ENCODE measurements around the gene VWA3B.
"Not testable (repeated sequence)": the region's sequence is repeated elsewhere in the genome, so short reads cannot be mapped to it uniquely, and the experiment has no call there.

The VWA3B gene, protein sequence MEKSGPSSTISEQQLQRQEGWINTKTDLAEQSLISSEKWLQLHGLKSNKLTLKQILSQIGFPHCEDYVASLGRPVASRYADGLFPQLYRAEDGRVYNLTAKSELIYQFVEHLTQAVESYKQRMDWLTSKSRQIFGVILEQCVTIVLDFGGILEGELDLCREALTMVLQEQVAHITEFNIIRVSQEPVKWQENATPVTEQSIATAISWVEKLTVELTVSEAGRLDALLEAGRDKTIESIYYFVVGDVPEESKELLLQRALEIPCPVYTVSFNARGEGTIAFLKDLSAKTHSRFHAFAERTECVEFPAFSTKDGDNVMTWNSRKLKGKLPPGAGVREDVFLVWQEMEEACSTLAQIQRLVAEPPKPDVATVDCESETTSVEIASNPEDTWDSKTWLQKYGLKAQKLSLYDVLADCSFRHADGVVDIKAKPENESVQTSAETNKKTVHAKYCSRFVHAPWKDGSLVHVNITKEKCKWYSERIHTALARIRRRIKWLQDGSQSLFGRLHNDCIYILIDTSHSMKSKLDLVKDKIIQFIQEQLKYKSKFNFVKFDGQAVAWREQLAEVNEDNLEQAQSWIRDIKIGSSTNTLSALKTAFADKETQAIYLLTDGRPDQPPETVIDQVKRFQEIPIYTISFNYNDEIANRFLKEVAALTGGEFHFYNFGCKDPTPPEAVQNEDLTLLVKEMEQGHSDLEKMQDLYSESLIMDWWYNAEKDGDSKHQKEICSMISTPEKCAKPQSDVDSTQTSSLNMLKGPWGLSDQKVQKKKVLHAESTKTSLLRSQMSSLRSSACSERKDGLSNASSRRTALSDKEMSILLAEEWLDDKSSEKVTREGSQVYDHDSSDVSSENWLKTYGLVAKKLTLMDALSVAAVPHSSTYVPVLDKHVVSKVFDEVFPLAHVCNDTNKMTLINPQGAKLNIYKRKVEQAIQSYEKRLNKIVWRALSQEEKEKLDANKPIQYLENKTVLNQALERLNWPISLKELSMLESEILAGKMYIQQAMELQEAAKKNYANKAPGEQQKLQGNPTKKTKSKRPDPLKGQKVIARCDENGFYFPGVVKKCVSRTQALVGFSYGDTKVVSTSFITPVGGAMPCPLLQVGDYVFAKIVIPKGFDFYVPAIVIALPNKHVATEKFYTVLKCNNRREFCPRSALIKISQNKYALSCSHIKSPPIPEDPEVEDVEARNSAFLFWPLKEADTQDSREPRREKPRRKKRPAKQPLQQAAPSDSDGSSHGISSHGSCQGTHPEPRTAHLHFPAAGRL (N-terminal part only)

DNA sequence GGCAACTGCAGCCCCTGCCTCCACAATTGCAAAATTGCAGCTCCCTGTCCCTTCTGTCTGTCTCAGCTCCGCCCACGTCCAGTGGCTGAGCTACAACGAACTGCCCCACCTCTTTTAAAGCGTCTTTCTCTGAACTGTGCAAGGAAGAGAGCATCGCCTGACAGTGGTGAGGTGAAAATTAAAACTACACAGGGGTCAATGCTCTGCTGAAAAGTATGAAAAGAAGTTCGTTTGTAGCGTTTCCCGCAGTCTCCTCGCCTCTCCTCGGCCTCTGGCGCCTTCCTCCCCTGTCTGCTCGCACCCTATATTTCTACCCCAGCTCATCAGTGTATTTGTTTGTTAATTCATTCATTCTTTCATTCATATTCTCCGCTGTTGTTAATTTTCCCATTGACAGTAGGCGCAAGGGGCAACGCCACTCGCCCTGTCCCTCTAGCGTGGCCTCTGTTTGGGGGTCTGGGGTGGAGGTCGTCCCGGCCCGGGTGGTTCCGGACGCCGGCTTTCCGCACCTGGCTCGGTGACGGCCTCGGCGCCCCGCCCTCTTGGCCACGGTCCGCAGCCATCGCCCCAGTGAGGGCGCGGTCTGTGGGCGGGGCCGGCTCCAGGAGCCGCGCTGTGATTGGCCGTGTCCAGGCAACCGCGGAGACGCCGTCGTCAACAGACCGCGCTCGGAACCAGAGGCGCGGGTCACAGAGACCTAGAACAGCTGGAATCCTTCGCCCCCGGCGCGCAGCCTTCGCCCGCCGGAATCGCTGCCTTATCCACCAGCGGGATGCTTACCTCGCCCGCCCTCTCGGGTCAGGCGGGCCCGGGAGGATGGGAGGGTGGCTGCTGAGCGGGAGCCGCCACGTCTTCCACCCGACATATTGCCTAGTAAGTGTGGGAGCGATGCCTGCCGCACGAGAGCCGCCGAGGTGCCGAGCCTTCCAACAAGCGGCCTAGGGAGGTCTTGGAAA lies at the start of gene VWA3B:
VWA3B (plus strand) TSS at position 677 of the 956 bp plus-strand sequence. CDS start 5,926 bp downstream, outside the sequence.
- peak; percentile 91 for DNase-seq

DNA sequence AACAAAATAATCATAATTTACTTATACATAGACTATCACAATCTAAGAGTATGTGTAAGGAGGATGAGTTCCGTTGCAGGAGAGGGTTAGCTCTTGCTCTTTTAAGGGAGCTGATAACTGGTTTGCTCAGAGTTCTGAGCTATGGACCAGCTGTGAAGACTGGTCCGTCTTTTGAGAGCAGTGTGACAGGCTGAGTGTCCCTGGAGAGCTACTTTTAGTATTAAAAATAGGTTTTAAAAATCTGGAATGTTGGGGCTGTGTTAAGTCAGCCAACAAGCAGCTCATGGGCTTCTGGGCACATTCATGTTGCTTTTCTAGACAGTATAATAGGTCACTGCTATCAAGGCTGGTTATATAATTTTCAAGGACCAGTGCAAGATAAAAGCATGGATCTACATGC lies 49.8 kb upstream of the VWA3B start:
- no peak for DNase-seq

DNA sequence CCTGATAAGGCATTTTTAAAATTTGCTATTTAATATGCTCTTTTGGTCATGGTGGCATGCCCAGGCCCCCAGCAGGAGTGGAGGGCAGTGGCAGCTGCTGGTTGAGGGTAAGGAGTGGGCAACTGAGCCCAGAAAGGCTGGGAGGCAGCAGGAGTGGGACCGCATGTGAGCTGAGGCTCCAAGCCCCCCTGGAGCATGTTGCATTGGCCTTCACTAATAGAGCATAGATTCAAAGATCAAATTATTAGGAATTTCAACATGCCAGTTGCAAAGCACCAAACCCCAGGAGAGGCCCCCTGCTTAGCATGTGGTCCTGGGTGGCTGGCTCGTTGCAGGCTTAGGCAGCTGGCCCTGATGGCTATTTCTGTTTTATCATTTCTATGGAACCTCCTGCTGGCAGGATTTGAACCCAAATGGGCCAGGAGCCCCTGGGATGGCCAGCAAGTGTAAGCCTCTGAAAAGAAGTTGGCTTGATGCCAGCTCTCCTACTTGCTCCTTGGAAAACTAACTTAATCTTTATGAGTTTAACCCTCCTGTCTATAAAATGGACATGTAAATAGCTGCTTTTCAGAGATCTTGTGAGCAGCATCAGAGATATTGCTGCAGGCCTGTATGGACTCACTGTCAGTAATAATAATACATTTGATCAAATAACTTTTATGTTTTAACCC lies 49.2 kb upstream of the VWA3B start:
- no peak for DNase-seq

DNA sequence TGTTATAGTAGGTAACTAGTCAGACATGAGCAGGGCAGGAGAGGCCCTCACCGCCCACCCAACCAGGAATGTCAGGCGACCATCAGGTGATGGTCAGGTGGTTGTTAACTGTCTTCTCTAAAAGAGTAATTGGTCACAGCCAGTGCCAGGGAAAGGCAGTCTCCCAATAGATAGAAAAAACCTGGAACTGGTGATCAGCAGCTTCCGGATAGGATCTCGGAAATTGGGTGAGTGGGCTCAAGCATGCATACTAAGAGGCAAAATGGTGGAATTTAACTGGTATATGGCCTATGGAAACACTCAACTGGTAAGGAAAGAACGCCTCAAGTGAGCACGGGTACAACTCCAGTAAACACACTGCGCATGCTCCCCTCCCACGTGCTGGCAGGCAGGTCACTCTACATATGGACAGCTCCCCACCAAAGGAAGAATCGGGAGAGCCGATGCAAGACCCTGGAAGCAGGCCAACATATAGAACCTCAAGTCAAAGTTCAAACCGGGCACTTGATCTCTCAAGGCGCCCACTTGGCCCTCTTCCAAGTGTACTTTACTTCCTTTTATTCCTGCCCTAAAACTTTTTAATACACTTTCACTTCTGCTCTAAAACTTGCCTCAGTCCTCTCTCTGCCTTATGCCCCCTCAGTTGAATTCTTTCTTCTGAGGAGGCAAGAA lies 47.7 kb upstream of the VWA3B start:
- DNase-seq: no peak

DNA sequence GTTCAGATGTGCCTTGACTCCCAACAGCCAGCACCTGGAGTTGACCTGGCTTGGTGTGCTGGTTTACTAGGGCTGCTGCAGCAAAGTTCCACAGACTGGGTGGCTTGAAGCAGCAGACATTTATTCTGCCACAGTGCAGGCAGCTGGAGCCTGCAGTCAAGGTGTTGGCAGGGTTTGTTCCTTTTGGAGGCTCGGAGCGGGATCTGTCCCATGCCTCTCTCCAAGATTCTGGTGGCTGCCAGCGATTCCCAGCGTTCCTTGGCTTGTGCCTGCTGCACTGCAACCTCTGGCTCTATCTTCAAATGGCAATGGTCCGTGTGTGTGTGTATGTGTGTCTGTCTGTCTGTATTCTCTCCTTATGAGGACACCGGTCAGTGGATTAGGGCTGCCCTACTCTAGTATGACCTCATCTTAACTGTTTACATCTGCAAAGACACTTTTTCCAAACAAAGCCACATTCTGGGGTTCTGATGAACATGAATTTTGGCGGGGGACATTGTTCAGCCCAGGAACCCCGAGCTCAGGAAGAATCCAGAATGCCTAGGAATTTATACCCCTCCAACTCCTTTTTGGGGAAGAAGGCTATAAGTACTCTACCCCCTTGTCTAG lies 46.5 kb upstream of the VWA3B start:
- no peak for DNase-seq

DNA sequence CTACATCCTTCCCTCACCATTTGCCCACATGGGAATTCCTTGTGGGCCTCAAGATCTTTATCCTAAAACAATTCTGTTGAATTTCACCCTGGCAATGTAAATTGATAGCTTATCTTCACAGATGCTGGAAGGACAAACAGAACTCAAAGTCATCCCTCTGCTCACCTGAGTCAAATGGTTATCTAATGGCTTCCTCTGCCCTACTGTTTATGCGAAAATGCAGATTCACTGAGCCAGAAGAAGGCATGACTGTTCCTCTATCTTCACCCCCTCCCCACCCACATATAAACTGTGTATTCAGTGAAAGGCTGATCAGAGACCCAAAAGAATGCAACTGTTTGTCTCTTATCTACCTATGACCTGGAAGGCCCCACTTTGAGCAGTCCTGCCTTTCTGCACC lies 43.9 kb upstream of the VWA3B start:
- DNase-seq: no peak

DNA sequence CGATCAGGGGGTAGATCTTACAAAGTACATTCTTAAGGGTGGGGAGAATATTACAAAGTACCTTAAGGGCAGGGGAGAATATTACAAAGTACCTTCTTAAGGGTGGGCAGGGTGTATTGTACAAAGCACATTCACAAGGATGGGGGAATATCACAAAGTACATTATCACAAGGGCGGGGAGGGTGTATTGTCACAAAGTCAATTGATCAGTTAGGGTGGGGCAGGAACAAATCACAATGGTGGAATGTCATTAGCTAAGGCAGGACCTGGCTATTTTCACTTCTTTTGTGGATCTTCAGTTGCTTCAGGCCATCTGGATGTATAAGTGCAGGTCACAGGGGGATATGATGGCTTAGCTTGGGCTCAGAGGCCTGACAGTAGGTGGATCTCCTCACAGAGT lies 42.2 kb upstream of the VWA3B start:
- not testable (repeated sequence) for DNase-seq

DNA sequence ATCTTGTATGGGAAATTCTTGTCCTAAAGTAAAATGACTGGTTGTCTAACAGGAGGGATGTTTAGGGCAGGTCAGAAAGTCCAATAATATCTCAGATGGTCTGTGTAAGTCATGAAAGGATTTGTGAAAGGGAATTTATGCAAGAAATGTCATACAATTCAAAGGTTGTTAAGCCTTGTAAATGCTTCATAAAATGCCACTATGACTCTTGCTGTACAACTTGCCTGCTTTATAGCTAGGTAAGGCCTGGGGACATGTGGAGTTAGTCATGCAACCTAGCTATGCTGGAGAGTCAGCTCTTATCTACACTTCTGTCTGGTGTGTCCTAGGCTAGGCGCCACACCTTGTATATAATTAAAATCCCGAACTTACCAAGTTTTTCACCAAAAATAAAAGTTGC lies 36.9 kb upstream of the VWA3B start:
- DNase-seq: no peak

DNA sequence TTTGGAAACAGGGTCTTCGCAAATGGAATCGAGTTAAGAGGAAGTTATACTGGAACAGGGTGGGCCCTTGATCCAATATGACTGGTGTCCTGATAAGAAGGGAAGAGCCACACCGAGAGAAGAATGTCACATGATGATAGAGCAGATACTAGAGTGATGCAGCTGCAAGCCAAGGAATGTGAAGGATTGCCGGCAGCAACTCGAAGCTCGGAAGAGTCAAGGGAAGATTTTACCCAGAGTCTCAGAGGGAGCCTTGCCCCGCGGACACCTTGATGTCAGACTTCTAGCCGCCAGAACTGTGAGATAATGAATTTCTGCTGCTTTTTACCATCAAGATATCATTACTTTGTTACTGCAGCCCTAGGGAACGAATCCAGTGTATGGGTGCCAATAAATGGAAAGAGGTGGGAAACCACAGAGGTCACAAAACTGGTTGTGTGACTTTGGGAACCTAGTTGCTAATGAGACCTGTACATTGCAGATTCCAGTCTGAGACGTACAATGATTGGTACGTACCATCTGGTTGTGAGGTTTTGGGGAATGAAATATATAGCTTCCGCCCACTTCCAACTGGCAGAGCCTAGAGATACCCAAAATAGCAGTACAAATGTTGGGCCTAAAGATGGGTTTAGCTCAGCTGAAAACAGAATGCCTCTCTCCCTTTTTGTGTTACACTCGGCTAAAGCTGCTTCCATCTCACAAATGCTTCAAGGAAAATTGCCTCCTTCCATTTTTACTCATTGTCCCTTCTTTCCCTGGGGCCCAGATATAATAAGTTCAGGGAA lies 28.6 kb upstream of the VWA3B start:
- no peak for DNase-seq

DNA sequence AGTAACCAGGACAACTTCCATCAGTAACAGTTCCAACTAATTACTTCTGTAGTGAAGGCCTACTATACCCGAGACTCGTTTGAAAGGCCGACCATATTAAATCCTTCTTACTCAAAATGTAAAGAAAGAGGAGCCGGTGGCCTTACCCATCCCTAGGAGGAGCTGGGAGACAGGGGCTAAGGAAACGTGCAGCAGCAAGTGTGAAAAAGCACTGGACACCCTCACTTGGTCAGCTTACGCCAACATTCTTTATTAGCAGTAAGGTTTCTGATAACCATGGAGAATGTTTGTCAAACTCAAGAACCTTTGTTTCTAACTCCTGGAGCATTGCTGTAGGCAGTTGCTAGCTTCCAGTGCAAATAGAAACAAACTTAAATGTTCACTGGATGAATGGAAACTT lies 26.7 kb upstream of the VWA3B start:
- DNase-seq: no peak

DNA sequence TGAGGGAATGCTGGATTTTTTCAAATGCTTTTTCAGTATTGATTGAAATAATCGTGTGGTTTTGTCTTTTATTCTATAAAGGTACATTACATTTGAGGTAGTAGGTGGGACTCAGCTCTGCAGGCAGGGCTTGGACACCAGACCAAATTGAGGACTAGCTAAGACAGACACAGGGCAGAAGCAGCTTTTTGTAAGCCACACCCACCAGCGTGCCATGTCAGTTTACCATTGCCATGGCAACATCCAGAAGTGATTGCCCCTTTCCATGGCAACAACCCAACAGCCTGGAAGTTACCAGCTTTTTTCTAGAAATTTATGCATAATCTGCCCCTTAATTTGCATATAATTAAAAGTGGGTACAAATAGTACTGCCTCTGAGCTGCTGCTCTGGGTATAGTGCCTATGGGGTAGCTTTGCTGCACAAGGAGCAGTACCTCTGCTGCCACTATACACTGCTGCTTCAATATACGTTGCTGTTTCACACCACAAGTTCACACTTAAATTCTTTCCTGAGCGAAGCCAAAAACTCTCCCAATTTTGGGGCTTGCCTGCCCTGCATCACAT lies 23.6 kb upstream of the VWA3B start:
- no peak for DNase-seq

DNA sequence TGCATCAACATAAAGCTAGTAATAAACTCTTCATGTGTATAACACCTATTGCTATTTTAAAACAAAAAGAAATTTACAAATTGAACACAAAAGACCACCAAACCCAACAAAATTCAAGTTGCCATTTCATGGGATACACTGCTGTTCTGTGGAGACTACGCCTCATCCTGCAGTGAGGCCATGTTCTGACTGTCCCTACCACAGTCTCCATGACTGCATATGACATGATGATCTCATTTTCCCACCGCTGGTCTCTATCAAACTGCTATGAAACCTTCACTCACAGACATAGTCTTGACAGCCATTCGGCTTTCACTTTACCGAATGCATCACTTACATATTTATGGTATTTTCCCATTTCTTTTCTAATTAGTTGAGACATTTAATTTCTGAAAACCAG lies 21.2 kb upstream of the VWA3B start:
- no peak for DNase-seq

DNA sequence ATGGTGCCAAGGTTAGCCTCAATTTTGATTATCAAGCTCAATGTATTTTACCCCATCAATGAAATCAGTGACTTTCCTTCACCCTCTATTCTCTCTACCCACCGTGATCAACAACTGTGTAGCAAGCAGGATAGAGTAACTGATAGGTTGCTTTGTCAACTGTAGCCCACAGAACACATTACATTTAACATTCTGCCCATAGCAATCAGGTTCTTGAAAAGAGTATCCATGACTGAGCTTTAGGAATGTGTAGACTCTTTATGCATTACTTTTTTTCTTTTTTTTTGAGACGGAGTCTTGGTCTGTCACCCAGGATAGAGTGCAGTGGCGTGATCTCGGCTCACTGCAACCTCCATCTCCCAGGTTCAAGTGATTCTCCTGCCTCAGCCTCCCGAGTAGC lies 19.8 kb upstream of the VWA3B start:
- DNase-seq: no peak

DNA sequence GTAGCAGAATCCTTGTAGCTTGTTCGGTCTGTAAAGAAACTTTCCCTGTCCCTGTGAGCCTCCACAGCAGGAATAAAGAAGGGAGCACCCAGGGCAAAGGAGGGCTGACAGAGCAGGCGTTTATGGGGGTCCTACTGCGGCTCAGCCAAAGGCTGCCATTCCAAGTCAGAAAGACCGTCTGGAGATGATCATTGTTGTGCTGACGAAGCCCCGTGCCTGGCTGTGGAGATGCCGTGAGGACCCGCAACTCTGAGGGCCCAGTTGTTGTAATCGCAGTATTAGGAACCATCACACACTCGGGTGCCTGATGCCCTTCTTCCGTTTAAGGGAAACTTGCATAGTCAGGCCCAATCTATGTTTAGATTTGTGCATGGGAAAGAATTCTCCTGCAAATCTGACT lies 16.9 kb upstream of the VWA3B start:
- no peak for DNase-seq

DNA sequence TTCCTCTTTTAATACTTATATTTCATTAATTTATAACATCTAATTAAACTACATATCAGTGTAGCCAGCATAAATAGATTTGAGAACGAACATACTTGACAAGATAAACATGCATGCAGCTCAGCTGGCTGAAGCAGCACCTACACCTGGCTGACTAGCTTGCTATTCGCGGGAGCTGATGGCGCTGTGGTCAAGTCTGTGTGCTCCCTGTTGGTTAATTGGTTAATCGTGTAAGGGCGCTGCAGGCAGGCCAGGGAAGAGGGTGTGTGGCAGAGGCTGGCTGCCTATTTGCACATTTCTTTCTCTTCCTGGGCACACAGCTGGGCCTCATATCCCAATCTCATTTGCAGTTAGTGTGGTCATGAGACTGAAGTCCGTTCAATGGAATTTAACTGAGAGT lies 14.5 kb upstream of the VWA3B start:
- DNase-seq: no peak

DNA sequence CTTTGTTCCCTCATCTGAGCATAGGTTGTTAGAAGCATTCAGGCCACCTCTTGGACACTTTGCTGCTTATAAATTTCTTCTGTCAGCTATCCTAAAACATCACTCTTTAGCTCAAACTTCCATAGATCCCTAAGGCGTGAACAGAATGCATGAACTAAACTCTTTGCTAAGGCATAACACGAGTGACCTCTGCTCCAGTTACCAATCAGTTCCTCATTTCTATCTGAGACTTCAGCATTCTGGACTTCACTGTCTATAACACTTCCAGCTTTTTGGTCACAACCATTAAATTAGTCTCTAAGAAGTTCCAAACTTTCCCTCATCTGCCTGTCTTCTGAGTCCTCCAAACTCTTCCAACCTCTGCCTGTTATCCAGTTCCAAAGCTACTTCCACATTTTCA lies 8.3 kb upstream of the VWA3B start:
- DNase-seq: no peak

DNA sequence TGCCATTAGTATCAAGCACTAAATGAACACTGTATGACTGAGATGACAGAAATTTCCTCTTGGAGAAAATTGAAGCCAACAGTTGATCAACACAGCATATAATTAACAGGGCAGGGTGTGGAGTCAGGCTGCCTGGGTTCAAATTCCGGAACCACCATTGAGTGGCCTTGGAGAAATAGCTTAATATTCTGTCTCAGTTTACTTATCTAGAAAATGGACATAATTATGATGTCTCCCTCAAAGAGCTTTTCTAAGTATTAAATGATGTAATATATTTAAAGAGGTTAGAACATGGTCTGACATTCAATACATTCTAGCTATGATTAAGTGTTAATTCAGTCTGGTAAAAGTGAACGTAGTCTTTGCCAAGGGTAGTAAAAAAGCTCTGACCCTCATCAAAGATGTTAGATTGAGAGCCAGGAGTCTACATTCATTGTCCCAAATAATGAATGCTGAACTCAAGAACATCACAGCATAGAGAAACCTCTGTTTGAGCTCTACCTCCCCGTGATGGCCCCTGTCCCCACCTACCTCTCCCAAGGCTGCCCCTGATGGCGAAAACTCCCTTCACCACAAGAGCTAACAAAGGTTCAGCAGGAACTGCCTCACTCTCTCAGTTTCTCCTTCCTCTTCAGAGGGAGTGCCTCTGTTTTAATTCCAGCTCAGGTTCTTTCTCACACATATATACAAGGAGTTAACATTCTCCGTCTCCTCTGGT lies 2.7 kb upstream of the VWA3B start:
- DNase-seq: no peak

DNA sequence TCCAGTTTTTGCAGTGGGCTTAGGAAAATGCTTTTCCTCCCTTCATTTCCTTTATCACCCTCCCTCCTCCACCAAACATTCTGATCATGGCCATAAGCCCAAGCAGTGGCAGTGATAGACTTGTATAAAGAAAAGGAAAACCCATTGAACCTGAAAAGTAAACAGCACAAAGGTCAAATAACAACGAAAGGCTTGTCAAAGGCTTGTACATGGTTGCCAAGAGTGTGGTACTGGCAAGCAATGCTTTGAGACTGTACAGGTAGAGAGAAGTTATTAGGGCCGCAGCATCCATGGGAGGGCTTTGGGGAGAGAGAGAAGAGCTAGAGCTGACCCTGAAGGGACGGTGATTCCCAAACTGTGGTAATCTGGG lies 2.1 kb upstream of the VWA3B start:
- no peak for DNase-seq

DNA sequence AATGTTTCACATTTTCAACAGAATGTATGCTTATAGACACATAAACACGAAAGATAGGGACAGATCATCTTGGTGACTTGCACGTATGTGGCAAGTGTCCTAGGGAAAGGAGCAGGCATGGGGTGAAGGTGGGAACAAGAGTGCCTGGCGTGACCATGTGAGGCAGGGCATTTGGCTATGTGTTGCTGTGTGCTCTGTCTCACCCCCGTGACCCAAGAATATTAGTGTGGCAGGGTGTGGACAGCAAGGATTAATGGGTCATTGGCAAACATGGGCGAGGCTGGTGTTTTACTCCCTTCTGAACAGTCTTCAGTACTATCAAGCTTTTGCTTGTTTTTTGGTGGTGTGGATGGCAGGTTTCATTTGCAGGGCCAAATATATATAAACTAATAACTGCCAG lies 1.3 kb upstream of the VWA3B start:
- DNase-seq: no peak

Measured in retina (tissue), 1 donor.